Nephron progenitor cell (in vitro differentiated cells): ENCODE results near the gene MCOLN2.

Experiments
- DNase-seq: peaks from one replicate; pipeline ENCODE4 v3.0.0; 2021
- H3K27ac Mint-ChIP-seq: 2 replicates; pipeline ENCODE4 v1.8.0; 2021; ENCODE audit warnings: mild to moderate bottlenecking, moderate library complexity, mixed read lengths
- H3K27me3 Mint-ChIP-seq: 2 replicates; pipeline ENCODE4 v1.8.0; 2021; ENCODE audit warnings: mild to moderate bottlenecking, low read depth, mixed read lengths; ENCODE audit not compliant: poor library complexity
- H3K36me3 Mint-ChIP-seq: 2 replicates; pipeline ENCODE4 v1.8.0; 2021; ENCODE audit warnings: low read depth, mixed read lengths
- H3K4me1 Mint-ChIP-seq: 2 replicates; pipeline ENCODE4 v1.8.0; 2021; ENCODE audit warnings: mixed read lengths
- H3K4me3 Mint-ChIP-seq: 2 replicates; pipeline ENCODE4 v1.8.0; 2021; ENCODE audit warnings: mild to moderate bottlenecking, moderate library complexity, mixed read lengths
- H3K9me3 Mint-ChIP-seq: 2 replicates; pipeline ENCODE4 v1.8.0; 2021; ENCODE audit warnings: mild to moderate bottlenecking, moderate library complexity, mixed read lengths
- TF ChIP-seq, protein P1 (sequence below): fragments of 200-600 bp; sonication (generic); IDR thresholded peaks from 2 replicates; pipeline ENCODE4 v1.5.0; 2021; ENCODE audit warnings: antibody characterized with exemption

MCOLN2 gene

DNA sequence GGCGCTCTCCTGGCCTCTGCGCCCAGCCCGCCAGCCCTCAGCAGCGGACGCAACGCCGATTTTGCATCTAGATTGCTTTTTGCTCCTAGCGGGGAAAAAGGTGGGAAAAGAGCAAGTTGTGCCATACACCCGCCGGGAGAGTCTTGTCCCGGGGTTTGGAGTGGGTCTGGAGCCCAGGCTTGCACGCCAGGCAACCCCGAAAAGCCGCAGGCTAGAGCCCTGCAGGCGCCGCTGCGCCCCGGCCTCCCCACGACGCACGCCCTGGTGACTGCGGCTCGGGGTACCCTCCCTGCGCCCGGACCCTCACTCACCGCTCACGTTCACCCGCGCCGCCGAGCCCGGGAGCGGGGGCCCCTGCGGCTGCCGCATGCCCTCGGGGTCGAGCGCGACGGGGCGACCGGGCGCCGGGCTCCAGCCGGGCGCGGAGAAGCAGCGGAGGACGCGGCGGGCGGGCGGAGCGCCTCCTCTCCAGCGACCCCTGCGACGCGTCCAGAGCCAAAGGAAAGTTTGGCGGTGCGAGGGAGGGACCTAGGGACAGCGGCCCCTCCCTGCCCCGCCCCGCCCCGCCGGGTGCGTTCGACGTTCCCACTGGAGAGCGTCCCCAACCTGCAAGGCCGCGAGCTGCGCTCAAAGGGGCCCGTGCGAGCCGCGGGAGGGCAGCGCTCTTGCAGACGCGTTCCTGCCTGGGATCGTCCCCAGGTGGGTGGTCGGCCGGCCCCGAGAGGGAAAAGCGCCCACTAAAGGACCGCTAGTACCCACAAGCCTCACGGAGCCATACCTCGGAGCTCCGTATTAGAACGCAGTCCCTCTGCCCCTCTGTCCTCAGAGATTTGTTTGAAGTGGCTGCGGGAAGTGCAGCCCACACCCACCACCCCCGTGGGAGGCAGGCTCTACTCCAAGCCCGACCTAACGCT, 104.0 kb downstream of the MCOLN2 start, which contains the start of gene LPAR3:
Gene LPAR3, minus strand, starts transcription at position 502 of the 914 bp plus-strand sequence. CDS start 27,086 bp downstream, outside the sequence.
- Mint-ChIP-seq H3K27me3 (peaks cover 88% of the 10 kb centered on the region), H3K36me3 (no peaks in the 10 kb centered on the region), H3K4me1 (peaks cover 21% of the 10 kb centered on the region), H3K27ac (no peak within 1 kb of the TSS), H3K9me3 (peaks cover 6% of the 10 kb centered on the region), H3K4me3 (peak within 1 kb of the TSS; percentile 79)
- TF ChIP-seq, protein P1, sequence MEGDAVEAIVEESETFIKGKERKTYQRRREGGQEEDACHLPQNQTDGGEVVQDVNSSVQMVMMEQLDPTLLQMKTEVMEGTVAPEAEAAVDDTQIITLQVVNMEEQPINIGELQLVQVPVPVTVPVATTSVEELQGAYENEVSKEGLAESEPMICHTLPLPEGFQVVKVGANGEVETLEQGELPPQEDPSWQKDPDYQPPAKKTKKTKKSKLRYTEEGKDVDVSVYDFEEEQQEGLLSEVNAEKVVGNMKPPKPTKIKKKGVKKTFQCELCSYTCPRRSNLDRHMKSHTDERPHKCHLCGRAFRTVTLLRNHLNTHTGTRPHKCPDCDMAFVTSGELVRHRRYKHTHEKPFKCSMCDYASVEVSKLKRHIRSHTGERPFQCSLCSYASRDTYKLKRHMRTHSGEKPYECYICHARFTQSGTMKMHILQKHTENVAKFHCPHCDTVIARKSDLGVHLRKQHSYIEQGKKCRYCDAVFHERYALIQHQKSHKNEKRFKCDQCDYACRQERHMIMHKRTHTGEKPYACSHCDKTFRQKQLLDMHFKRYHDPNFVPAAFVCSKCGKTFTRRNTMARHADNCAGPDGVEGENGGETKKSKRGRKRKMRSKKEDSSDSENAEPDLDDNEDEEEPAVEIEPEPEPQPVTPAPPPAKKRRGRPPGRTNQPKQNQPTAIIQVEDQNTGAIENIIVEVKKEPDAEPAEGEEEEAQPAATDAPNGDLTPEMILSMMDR, result no peak
- peak; percentile 80 for DNase-seq

DNA sequence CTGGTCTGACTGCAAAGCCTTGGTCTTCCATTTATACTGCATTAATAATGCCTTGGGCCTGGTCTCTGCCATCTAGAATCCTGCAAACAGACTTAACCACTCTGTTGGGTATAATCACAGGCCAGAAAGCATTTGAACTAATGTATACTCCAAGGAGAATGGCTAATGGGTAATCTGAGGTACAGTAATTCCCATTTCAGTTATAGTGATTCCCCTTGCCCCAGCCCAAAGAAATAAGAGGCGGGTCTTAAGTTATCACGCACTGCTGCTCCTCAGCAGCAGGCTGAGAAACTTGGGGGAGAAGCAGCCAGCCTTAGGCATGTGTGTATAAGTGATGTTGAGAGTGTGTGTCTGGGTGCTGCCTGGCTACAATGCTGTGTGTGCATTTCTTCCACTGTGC, 106.3 kb downstream of the MCOLN2 start:
- DNase-seq, result no peak
- TF ChIP-seq, protein P1, result no peak
- peaks cover 21% of the 10 kb centered on the region for H3K4me1 Mint-ChIP-seq
- no peak overlapping the region for H3K4me3 Mint-ChIP-seq
- H3K36me3 Mint-ChIP-seq, result no peaks in the 10 kb centered on the region
- no peak overlapping the region for H3K27ac Mint-ChIP-seq
- peaks cover 6% of the 10 kb centered on the region for H3K9me3 Mint-ChIP-seq
- H3K27me3 Mint-ChIP-seq, result peaks cover 73% of the 10 kb centered on the region

DNA sequence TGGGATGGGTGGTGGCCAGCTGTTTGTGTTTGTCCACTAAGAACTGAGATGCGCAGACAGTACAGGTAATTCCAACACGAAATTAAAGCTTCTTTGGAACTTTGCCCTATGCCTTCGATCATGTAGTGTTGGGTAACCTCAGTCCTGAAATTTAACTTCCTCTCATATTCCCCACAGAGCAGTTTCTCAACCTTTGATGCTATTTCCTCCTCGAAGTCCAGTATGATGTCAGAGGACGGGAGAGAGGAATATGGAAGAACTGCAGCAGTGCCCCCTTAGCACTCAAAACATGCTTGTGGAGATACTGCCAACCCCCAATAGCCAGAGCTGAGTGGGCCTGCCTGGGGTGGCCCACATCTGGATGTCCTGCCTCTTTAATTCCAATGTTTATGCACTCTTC, 107.5 kb downstream of the MCOLN2 start:
- peaks cover 3% of the 10 kb centered on the region for H3K9me3 Mint-ChIP-seq
- H3K4me1 Mint-ChIP-seq, result peaks cover 16% of the 10 kb centered on the region
- peaks cover 66% of the 10 kb centered on the region for H3K27me3 Mint-ChIP-seq

DNA sequence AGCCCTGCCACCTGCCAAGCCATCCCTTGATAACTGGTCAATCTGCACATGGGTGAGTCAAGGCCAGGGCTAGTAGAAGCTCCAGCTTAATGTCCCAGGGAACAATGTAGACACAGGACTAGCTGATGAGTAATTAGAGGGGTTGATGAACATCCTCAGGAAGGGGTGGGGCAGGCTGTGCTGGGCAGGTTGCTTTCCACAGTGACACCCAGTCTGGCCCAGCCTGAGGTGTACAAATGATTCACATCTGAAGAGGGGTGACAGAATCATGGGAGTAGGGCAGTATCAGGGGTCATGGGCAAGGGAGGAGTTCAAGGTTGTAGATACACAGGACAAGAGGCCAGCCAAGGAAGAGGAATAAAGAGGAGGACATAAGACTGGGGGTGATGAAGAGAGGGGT, 108.2 kb downstream of the MCOLN2 start:
- Mint-ChIP-seq H3K36me3 (no peaks in the 10 kb centered on the region), H3K4me1 (peaks cover 12% of the 10 kb centered on the region), H3K27me3 (peaks cover 59% of the 10 kb centered on the region), H3K9me3 (peaks cover 3% of the 10 kb centered on the region), H3K27ac (no peak overlapping the region), H3K4me3 (no peak overlapping the region)
- DNase-seq, result no peak
- TF ChIP-seq, protein P1, result no peak

More for the DNA sequence above, 107.5 kb downstream of the MCOLN2 start:
- H3K27ac Mint-ChIP-seq, result no peak overlapping the region
- TF ChIP-seq, protein P1, result no peak
- H3K4me3 Mint-ChIP-seq, result no peak overlapping the region
- DNase-seq, result no peak
- no peaks in the 10 kb centered on the region for H3K36me3 Mint-ChIP-seq

DNA sequence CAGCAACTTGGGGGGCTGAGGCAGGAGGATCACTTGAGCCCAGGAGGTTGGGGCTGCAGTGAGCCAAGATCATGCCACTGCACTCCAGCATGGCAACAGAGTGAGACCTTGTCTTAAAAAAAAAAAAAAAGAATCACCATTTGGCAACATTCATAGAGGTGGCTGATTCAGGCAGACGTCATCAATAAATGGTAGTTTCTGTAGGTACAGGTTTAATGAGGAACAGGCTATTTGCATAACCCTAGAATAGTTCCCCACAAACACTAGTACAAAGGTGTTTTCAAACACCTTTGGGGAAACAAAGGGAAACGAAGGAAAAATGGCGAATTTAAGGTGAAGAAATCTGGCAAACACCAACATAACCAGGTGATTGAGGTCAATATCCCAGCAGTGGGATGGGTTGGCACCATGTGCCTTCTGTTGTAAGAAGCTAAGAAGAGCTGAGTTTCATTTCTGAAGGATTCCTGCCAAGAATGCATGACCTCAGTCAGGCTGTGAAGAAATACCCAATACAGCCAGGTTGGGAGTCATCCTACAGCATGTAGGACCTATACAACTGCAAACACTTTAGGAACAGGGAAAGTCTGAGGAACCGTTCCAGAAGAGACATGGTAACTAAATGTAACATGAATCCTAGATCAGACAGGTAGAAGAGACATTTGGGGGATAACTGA, 109.5 kb downstream of the MCOLN2 start:
- Mint-ChIP-seq H3K4me3 (no peak overlapping the region), H3K27ac (no peak overlapping the region), H3K36me3 (peaks cover 1% of the 10 kb centered on the region), H3K4me1 (peaks cover 10% of the 10 kb centered on the region), H3K9me3 (peaks cover 3% of the 10 kb centered on the region), H3K27me3 (peaks cover 49% of the 10 kb centered on the region)
- no peak for DNase-seq
- TF ChIP-seq, protein P1, result no peak
